ENCODE data around the gene METTL14. TPM values are rescaled to one million over a fixed set of nuclear protein-coding genes. Genes with fewer than 3 reads are reported as not detected.

The METTL14 gene
- total and polyA plus RNA-seq, 8 donors, result 1.8 to 71.4 (median 10.4) TPM

DNA sequence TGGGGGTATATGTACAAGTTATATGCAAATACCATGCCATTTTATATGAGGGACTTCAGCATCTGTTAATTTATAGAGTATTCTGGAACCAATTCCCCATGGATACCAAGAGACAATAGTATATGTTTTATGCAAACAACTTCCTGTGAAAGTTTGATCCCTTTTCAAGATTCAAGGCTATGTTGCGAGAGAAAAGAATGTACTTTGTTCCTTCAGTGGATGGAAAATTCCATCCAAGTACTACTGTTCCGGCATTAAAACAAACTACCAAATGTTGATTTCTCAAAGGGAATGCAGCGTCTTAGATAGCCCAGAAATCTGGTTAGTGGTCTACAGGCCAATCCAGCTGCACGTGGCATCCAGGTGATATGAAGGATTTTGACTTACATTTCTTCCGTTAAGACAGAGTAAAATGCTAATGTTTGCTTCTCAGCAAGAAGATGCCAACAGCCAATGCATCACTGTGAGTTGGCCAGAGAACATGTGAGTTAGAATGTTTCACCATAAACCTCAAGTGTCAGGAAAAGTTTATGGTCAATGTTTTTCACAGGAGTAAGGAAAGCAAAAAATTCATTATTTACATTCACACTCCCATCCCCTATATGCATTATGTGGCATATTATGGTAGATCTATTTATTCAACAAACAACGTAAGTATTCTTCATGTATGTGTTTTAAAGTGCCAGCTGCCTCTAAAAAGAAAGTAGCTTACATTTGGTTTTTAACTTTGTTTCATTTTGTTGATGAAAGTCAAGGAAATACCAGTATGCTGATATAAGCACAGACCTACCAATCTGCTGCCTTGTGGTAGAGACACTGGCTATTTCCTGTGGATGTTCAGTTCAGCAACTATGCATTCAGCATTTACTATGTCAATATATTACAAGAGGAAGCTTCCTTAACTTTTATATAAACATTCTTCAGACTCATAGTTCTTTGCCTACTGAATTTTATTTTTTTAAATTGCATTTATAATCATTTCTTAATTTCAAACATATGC lies 44.4 kb downstream of the METTL14 start:
- H3K9me3 ChIP-seq, result no peaks in the 10 kb centered on the region
- no peaks in the 10 kb centered on the region for H3K4me1 ChIP-seq
- H3K4me3 ChIP-seq, result no peak overlapping the region
- intact Hi-C loops (cut with DNase I; ENCODE audit: low total_unique reads), result no loop called here
- peak in 1 of 2 donors; percentile 26 for DNase-seq
- TF ChIP-seq POLR2A (IDR thresholded peaks at IDR 0.05) (no peak), EP300 (IDR thresholded peaks at IDR 0.05) (no peak), POLR2AphosphoS5 (IDR thresholded peaks at IDR 0.05) (no peak)
- TF ChIP-seq, protein P1, sequence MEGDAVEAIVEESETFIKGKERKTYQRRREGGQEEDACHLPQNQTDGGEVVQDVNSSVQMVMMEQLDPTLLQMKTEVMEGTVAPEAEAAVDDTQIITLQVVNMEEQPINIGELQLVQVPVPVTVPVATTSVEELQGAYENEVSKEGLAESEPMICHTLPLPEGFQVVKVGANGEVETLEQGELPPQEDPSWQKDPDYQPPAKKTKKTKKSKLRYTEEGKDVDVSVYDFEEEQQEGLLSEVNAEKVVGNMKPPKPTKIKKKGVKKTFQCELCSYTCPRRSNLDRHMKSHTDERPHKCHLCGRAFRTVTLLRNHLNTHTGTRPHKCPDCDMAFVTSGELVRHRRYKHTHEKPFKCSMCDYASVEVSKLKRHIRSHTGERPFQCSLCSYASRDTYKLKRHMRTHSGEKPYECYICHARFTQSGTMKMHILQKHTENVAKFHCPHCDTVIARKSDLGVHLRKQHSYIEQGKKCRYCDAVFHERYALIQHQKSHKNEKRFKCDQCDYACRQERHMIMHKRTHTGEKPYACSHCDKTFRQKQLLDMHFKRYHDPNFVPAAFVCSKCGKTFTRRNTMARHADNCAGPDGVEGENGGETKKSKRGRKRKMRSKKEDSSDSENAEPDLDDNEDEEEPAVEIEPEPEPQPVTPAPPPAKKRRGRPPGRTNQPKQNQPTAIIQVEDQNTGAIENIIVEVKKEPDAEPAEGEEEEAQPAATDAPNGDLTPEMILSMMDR (IDR thresholded peaks at IDR 0.05), result no peak
- peaks cover 22 to 100% (median 99%) of the 10 kb centered on the region in 4 donors for H3K36me3 ChIP-seq
- no peak overlapping the region for H3K27ac ChIP-seq
- H3K27me3 ChIP-seq, result no peaks in the 10 kb centered on the region
- WGBS, 5 donors, result 70 to 89% (median 88%) methylated on average over 6 of the region's 6 CpGs

- DNase-seq, result no peak
- no peak overlapping the region for H3K4me3 ChIP-seq
- TF ChIP-seq, protein P1 (IDR thresholded peaks at IDR 0.05), result no peak
- TF ChIP-seq EP300 (IDR thresholded peaks at IDR 0.05), result no peak
- H3K27me3 ChIP-seq, result no peaks in the 10 kb centered on the region
- H3K36me3 ChIP-seq, result peaks cover 22 to 100% (median 94%) of the 10 kb centered on the region in 4 donors
- no peak overlapping the region for H3K27ac ChIP-seq
- H3K9me3 ChIP-seq, result no peaks in the 10 kb centered on the region
- H3K4me1 ChIP-seq, result no peaks in the 10 kb centered on the region
- intact Hi-C loops (cut with DNase I; ENCODE audit: low total_unique reads), result no loop called here
These were observed 45.5 kb downstream of the METTL14 start for GRCh38 chr4:118730683-118731082.

- no peak for DNase-seq
- peaks cover 12 to 100% (median 94%) of the 10 kb centered on the region in 4 donors for H3K36me3 ChIP-seq
- intact Hi-C loops (cut with DNase I; ENCODE audit: low total_unique reads), result no loop called here
These were observed 47.6 kb downstream of the METTL14 start for GRCh38 chr4:118732591-118733330.

More at GRCh38 chr4:118732591-118733330, 47.6 kb downstream of the METTL14 start:
- TF ChIP-seq, protein P1 (IDR thresholded peaks at IDR 0.05), result no peak
- TF ChIP-seq EP300 (IDR thresholded peaks at IDR 0.05) (no peak), POLR2A (IDR thresholded peaks at IDR 0.05) (no peak), POLR2AphosphoS5 (IDR thresholded peaks at IDR 0.05) (no peak)
- Histone ChIP-seq H3K9me3 (no peaks in the 10 kb centered on the region), H3K27me3 (no peaks in the 10 kb centered on the region), H3K4me3 (no peak overlapping the region), H3K4me1 (peaks cover 0 to 5% (median 0%) of the 10 kb centered on the region in 4 donors), H3K27ac (peak overlapping the region in 1 of 5 donors; percentile 13)
- 58 to 84% (median 73%) methylated on average over 3 of the region's 3 CpGs for WGBS, 5 donors

Measured in stomach (tissue), 9 donors.